HEK293 (cell line): ENCODE measurements around the gene DOCK7.

Experiments
- CTCF ChIA-PET: fragments of 350-600 bp; formaldehyde crosslinking; extraction: SDS; loops from one replicate; lab custom pipeline; 2021; ENCODE audit warnings: antibody characterized with exemption; lab: Yijun Ruan, JAX
- POLR2A ChIA-PET: fragments of 300-600 bp; formaldehyde crosslinking; extraction: SDS; loops from one replicate; lab custom pipeline; 2020; ENCODE audit warnings: antibody characterized with exemption, inconsistent platforms; lab: Yijun Ruan, JAX
- H3K27ac ChIP-seq: fragments of 200-500 bp; sonication (Bioruptor generic); 2 replicates; pipeline ENCODE4 v1.5.1; 2014; ENCODE audit warnings: low read depth, low read length, control low read depth, inconsistent platforms; ENCODE audit errors: extremely low read depth
- H3K36me3 ChIP-seq, 2 experiments: fragments of 200-500 bp in 1 of 2; sonication (Bioruptor generic) in 1 of 2; 1 replicate in 1 of 2; 2 replicates in 1 of 2; pipeline ENCODE4 v1.5.1; 2014 to 2017; ENCODE audit warnings: inconsistent platforms in 2 of 2, low read length in 2 of 2; ENCODE audit not compliant: control insufficient read depth in 2 of 2, insufficient read depth in 1 of 2
- H3K4me1 ChIP-seq: fragments of 200-500 bp; sonication (Bioruptor generic); 2 replicates; pipeline ENCODE4 v1.5.1; 2014; ENCODE audit warnings: mild to moderate bottlenecking, low read length, inconsistent platforms; ENCODE audit not compliant: control insufficient read depth, insufficient read depth
- H3K4me3 ChIP-seq: 2 replicates; pipeline ENCODE4 v1.5.1; 2011; ENCODE audit warnings: low read depth, mild to moderate bottlenecking, control low read depth, low read length, moderate library complexity
- H3K9me3 ChIP-seq: fragments of 200-500 bp; sonication (Bioruptor generic); 2 replicates; pipeline ENCODE4 v1.5.1; 2014; ENCODE audit warnings: low read depth, low read length, inconsistent platforms; ENCODE audit not compliant: control insufficient read depth, insufficient read depth
- GFI1B ChIP-seq: fragments of 450-650 bp; formaldehyde crosslinking; IDR thresholded peaks from 2 replicates; pipeline ENCODE4 v1.5.1; 2016; ENCODE audit warnings: missing biosample characterization, missing genetic modification characterization
- HOXA7 ChIP-seq: sonication (generic); formaldehyde crosslinking; IDR thresholded peaks from 2 replicates; pipeline ENCODE4 v1.8.1; 2022; ENCODE audit warnings: missing genetic modification reagents, borderline replicate concordance
- MEIS1 ChIP-seq: sonication (generic); formaldehyde crosslinking; IDR thresholded peaks from 2 replicates; pipeline ENCODE4 v1.8.1; 2022; ENCODE audit warnings: missing genetic modification reagents, mild to moderate bottlenecking, borderline replicate concordance
- OVOL3 ChIP-seq: fragments of 450-650 bp; formaldehyde crosslinking; IDR thresholded peaks from 2 replicates; pipeline ENCODE4 v1.5.1; 2016; ENCODE audit warnings: missing biosample characterization, missing genetic modification characterization
- PRDM10 ChIP-seq: fragments of 450-650 bp; formaldehyde crosslinking; IDR thresholded peaks from 2 replicates; pipeline ENCODE4 v1.5.1; 2016; ENCODE audit warnings: missing biosample characterization, missing genetic modification characterization
- SP7 ChIP-seq: fragments of 450-650 bp; formaldehyde crosslinking; IDR thresholded peaks from 2 replicates; pipeline ENCODE4 v1.5.1; 2016; ENCODE audit warnings: missing biosample characterization, missing genetic modification characterization
- ZBTB1 ChIP-seq: fragments of 450-650 bp; formaldehyde crosslinking; IDR thresholded peaks from 2 replicates; pipeline ENCODE4 v1.5.1; 2016; ENCODE audit warnings: missing biosample characterization, missing genetic modification characterization
- ZNF10 ChIP-seq: fragments of 450-650 bp; formaldehyde crosslinking; IDR thresholded peaks from 2 replicates; pipeline ENCODE4 v1.5.1; 2017; ENCODE audit warnings: missing biosample characterization, missing genetic modification characterization
- ZNF140 ChIP-seq: fragments of 450-650 bp; formaldehyde crosslinking; IDR thresholded peaks from 2 replicates; pipeline ENCODE4 v1.5.1; 2016; ENCODE audit warnings: missing biosample characterization, missing genetic modification characterization
- ZNF174 ChIP-seq: fragments of 450-650 bp; formaldehyde crosslinking; IDR thresholded peaks from 2 replicates; pipeline ENCODE4 v1.5.0; 2017; ENCODE audit warnings: missing biosample characterization, mild to moderate bottlenecking, missing genetic modification characterization
- ZNF366 ChIP-seq: fragments of 450-650 bp; formaldehyde crosslinking; conservative IDR thresholded peaks from 2 replicates; pipeline ENCODE4 v1.5.1; 2016; ENCODE audit warnings: missing biosample characterization, missing genetic modification characterization
- ZNF37A ChIP-seq: fragments of 450-650 bp; IDR thresholded peaks from 2 replicates; pipeline ENCODE4 v1.5.1; 2018; ENCODE audit warnings: missing biosample characterization, missing genetic modification characterization
- ZNF518A ChIP-seq: fragments of 450-650 bp; formaldehyde crosslinking; conservative IDR thresholded peaks from 2 replicates; pipeline ENCODE4 v1.5.1; 2016; ENCODE audit warnings: low read depth, missing biosample characterization, missing genetic modification characterization
- ZNF639 ChIP-seq: fragments of 450-650 bp; formaldehyde crosslinking; IDR thresholded peaks from 2 replicates; pipeline ENCODE4 v1.5.1; 2016; ENCODE audit warnings: missing biosample characterization, missing genetic modification characterization
- ZNF768 ChIP-seq: fragments of 450-650 bp; formaldehyde crosslinking; IDR thresholded peaks from 2 replicates; pipeline ENCODE4 v1.5.1; 2018; ENCODE audit warnings: missing biosample characterization, mild to moderate bottlenecking, missing genetic modification characterization
- ZSCAN4 ChIP-seq: fragments of 450-650 bp; formaldehyde crosslinking; IDR thresholded peaks from 2 replicates; pipeline ENCODE4 v1.5.1; 2017; ENCODE audit warnings: missing biosample characterization, missing genetic modification characterization
- TF ChIP-seq, protein P1 (sequence below): fragments of 450-650 bp; formaldehyde crosslinking; IDR thresholded peaks from 2 replicates; pipeline ENCODE4 v1.5.1; 2017; ENCODE audit warnings: missing biosample characterization, missing genetic modification characterization

The DOCK7 gene

GRCh38 chr1:62476525-62477219 is 211.5 kb downstream of the DOCK7 start (continued):
- TF ChIP-seq PRDM10 (tag by site-specific recombination) = no peak
- no peak for TF ChIP-seq ZNF639 (tag by site-specific recombination)
- no peak for TF ChIP-seq ZSCAN4 (tag by site-specific recombination)
- no peak for TF ChIP-seq ZNF366
- TF ChIP-seq ZBTB1 (tag by site-specific recombination) = no peak
- TF ChIP-seq ZNF174 (tag by site-specific recombination) = no peak
- TF ChIP-seq OVOL3 = no peak
- no peak for TF ChIP-seq HOXA7

DNA sequence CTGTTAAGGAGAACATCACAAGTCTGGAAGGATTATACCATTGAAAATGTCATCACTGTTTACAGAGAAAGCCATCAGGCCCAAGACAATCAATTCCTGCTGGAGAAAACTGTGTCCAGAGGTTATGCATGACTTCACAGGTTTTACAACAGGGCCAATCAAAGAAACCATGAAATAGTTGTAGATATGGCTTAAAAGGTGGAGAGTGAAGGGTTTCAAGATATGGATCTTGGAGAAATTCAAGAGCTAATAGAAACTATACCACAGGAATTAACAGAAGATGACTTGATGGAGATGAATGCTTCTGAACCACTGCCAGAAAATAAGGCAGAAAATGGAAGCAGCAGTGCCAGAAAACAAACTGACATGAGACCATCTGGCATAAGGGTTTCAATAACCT is 221.1 kb downstream of the DOCK7 start:
- ChIA-PET CTCF (no interaction called here), POLR2A (no interaction called here)
- Histone ChIP-seq H3K4me1 (no peaks in the 10 kb centered on the region), H3K4me3 (no peak overlapping the region), H3K36me3 (peaks cover 9 to 32% of the 10 kb centered on the region in 2 experiments; a peak in 2 of 3 replicates), H3K9me3 (no peaks in the 10 kb centered on the region), H3K27ac (no peak overlapping the region)
- no peak for TF ChIP-seq GFI1B (tag by site-specific recombination)
- TF ChIP-seq, protein P1, sequence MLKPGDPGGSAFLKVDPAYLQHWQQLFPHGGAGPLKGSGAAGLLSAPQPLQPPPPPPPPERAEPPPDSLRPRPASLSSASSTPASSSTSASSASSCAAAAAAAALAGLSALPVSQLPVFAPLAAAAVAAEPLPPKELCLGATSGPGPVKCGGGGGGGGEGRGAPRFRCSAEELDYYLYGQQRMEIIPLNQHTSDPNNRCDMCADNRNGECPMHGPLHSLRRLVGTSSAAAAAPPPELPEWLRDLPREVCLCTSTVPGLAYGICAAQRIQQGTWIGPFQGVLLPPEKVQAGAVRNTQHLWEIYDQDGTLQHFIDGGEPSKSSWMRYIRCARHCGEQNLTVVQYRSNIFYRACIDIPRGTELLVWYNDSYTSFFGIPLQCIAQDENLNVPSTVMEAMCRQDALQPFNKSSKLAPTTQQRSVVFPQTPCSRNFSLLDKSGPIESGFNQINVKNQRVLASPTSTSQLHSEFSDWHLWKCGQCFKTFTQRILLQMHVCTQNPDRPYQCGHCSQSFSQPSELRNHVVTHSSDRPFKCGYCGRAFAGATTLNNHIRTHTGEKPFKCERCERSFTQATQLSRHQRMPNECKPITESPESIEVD = peak; percentile 54
- TF ChIP-seq ZNF768 = no peak
- no peak for TF ChIP-seq ZNF10 (tag by site-specific recombination)
- no peak for TF ChIP-seq ZNF140

DNA sequence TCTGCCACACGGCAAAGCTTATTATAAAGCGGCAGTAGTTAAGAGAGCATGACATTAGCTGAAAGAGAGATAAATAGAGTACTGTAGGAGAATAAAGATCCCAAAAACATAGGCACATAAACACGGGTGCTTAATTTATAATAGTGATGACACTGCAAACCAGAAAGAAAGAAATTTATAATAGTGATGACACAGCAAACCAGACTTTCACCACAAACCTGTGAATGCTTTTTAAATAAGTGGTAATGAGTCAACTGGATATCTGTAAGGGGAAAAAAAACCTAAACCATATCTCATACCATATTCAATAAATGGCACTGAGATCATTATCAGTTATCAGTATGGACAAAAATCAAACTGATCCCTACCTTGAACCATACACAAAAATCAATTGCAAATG is 225.8 kb downstream of the DOCK7 start:
- Histone ChIP-seq H3K27ac (no peak overlapping the region), H3K9me3 (no peaks in the 10 kb centered on the region), H3K4me1 (no peaks in the 10 kb centered on the region), H3K36me3 (peaks cover 0 to 24% of the 10 kb centered on the region in 2 experiments; a peak in 2 of 3 replicates), H3K4me3 (no peak overlapping the region)
- ChIA-PET CTCF (interaction anchor here (0.6 kb wide), 1 partner anchor 313 kb away, joined by 3 read pairs; no protein-coding TSS in a partner anchor), POLR2A (no interaction called here)
- TF ChIP-seq ZNF37A (tag by site-specific recombination) (no peak), SP7 (tag by site-specific recombination) (no peak), ZNF518A (tag by site-specific recombination) (no peak), MEIS1 (CRISPR knock-in tag) (no peak)
